HL-60 (cell line): Measurements from ENCODE around the gene CEP170.

Experiments used
- DNase-seq, 2 experiments: peaks; one replicate each; pipeline ENCODE4 v3.0.0-alpha.2; 2010 to 2020; ENCODE audit warnings: low read depth in 1 of 2, low spot score in 1 of 2
- H3K27ac ChIP-seq: fragments of 250-450 bp; sonication (Bioruptor Pico); replicated peaks from 2 replicates; pipeline ENCODE4 v1.5.1; 2020; ENCODE audit warnings: mild to moderate bottlenecking, moderate library complexity
- H3K27me3 ChIP-seq: fragments of 250-450 bp; sonication (Bioruptor Pico); 2 replicates; pipeline ENCODE4 v1.5.1; 2021; ENCODE audit warnings: mild to moderate bottlenecking, moderate library complexity; ENCODE audit not compliant: insufficient read depth, poor library complexity, severe bottlenecking
- H3K4me3 ChIP-seq: replicated peaks from 2 replicates; pipeline ENCODE4 v1.5.1; 2011; ENCODE audit warnings: mild to moderate bottlenecking, control low read depth, low read length; ENCODE audit not compliant: insufficient read depth
- CTCF ChIP-seq: IDR thresholded peaks from one replicate; pipeline ENCODE4 v1.5.1; 2011; ENCODE audit warnings: low read length, control low read depth, inconsistent platforms; ENCODE audit not compliant: insufficient read depth
- GABPA ChIP-seq: IDR thresholded peaks from 2 replicates; pipeline ENCODE4 v1.6.1; 2012; ENCODE audit warnings: low read depth
- POLR2AphosphoS5 ChIP-seq: IDR thresholded peaks from 2 replicates; pipeline ENCODE4 v1.6.1; 2012; ENCODE audit warnings: low read depth
- REST ChIP-seq: IDR thresholded peaks from 2 replicates; pipeline ENCODE4 v1.6.1; 2012; ENCODE audit warnings: low read depth; ENCODE audit not compliant: insufficient replicate concordance
- SPI1 ChIP-seq: IDR thresholded peaks from 2 replicates; pipeline ENCODE4 v1.6.1; 2012; ENCODE audit warnings: low read depth, mild to moderate bottlenecking, borderline replicate concordance
- long read RNA-seq: library from polyadenylated mRNA; unstranded; transcript quantifications from one replicate; pipeline ENCODE4 v2.0.0, GENCODE V29; 2020

CEP170 gene
- long read RNA-seq, partial matches to known transcripts: 41 of 59 reads
- long read RNA-seq, other reads (novel, unspliced or antisense): 18 of 59 reads

- Histone ChIP-seq H3K27ac (peak within 1 kb of the TSS; percentile 92), H3K27me3 (no peaks in the 10 kb centered on the region), H3K4me3 (peak within 1 kb of the TSS; percentile 74)
- peak; percentile 89 to 90 for DNase-seq
- TF ChIP-seq POLR2AphosphoS5 (peak; percentile 41), GABPA (peak; percentile 80), REST (no peak), SPI1 (no peak), CTCF (no peak)
Measured at GRCh38 chr1:243254927-243255790, at the start of gene CEP170. Gene CEP170, minus strand, starts transcription at chr1:243255281. Its CDS starts 30,001 bp downstream, at chr1:243225280.

GRCh38 chr1:243301059-243301458 lies 46.0 kb upstream of the CEP170 start:
- TF ChIP-seq POLR2AphosphoS5 (no peak), REST (no peak), CTCF (no peak)
- no peaks in the 10 kb centered on the region for H3K27me3 ChIP-seq
- no peak overlapping the region for H3K27ac ChIP-seq
- H3K4me3 ChIP-seq: no peak overlapping the region
- DNase-seq: no peak

- H3K27me3 ChIP-seq: no peaks in the 10 kb centered on the region
- DNase-seq: no peak
- H3K27ac ChIP-seq: no peak overlapping the region
- H3K4me3 ChIP-seq: no peak overlapping the region
- no peak for TF ChIP-seq REST
- TF ChIP-seq CTCF: no peak
- TF ChIP-seq SPI1: no peak
- no peak for TF ChIP-seq POLR2AphosphoS5
- TF ChIP-seq GABPA: no peak
Measured at GRCh38 chr1:243299069-243299468, 44.0 kb upstream of the CEP170 start.
